Tibial nerve (tissue), 3 donors: ENCODE data around the gene FRAS1.

Experiments
- CTCF ChIP-seq, 5 experiments: fragments of 200-600 bp in 3 of 5; fragments of 450-650 bp in 2 of 5; sonication (generic) in 3 of 5; IDR thresholded peaks; one replicate each; pipeline ENCODE4 v1.5.1; 2016 to 2019; ENCODE audit warnings: antibody characterized with exemption in 5 of 5, mild to moderate bottlenecking in 3 of 5, moderate library complexity in 2 of 5
- POLR2A ChIP-seq, 2 donors: fragments of 450-650 bp; IDR thresholded peaks; one replicate each; pipeline ENCODE4 v1.6.1; 2017; ENCODE audit warnings: antibody characterized with exemption in 2 of 2, mild to moderate bottlenecking in 2 of 2, moderate library complexity in 2 of 2

GRCh38 chr4:78138252-78138651, 81.1 kb downstream of the FRAS1 start:
- TF ChIP-seq POLR2A (IDR thresholded peaks at IDR 0.05) = no peak
- no peak for TF ChIP-seq CTCF (IDR thresholded peaks at IDR 0.05)
